HG02759 (cell line): Measurements from ENCODE around the gene LINGO4.

Experiments
- ATAC-seq: cut with Tn5 transposase; IDR thresholded peaks from one replicate; pipeline ENCODE4 v1.9.1; 2021; ENCODE audit warnings: mild to moderate bottlenecking, moderate library complexity; ENCODE audit not compliant: unreplicated experiment

The LINGO4 gene

GRCh38 chr1:151833172-151833900 is 28.1 kb upstream of the LINGO4 start:
- ATAC-seq: no peak

GRCh38 chr1:151832318-151832980 is 27.2 kb upstream of the LINGO4 start:
- no peak for ATAC-seq

- ATAC-seq: no peak
These were observed 26.4 kb upstream of the LINGO4 start, which contains the start of gene RORC for GRCh38 chr1:151831605-151832004. Gene RORC (minus strand): TSS chr1:151831802. CDS start chr1:151831764, 38 bp downstream.

- no peak for ATAC-seq
These were observed 26.0 kb upstream of the LINGO4 start for GRCh38 chr1:151831256-151831591.

GRCh38 chr1:151830055-151830454 is 24.8 kb upstream of the LINGO4 start:
- ATAC-seq: no peak

GRCh38 chr1:151829352-151830046 is 24.3 kb upstream of the LINGO4 start:
- no peak for ATAC-seq

- no peak for ATAC-seq
These were observed 23.7 kb upstream of the LINGO4 start for GRCh38 chr1:151828921-151829320.

GRCh38 chr1:151827853-151828252 is 22.6 kb upstream of the LINGO4 start:
- ATAC-seq: no peak

GRCh38 chr1:151825751-151826660 is 20.8 kb upstream of the LINGO4 start:
- ATAC-seq: no peak

GRCh38 chr1:151825204-151825603 is 20.0 kb upstream of the LINGO4 start:
- ATAC-seq: no peak

- no peak for ATAC-seq
These were observed 18.0 kb upstream of the LINGO4 start for GRCh38 chr1:151823175-151823574.

GRCh38 chr1:151822404-151822803 is 17.2 kb upstream of the LINGO4 start:
- no peak for ATAC-seq

- ATAC-seq: no peak
These were observed 15.7 kb upstream of the LINGO4 start for GRCh38 chr1:151820940-151821339.

GRCh38 chr1:151819976-151820623 is 14.9 kb upstream of the LINGO4 start:
- no peak for ATAC-seq

GRCh38 chr1:151819227-151819835 is 14.1 kb upstream of the LINGO4 start:
- ATAC-seq: no peak

GRCh38 chr1:151817353-151817730 is 12.1 kb upstream of the LINGO4 start:
- no peak for ATAC-seq

- ATAC-seq: no peak
These were observed 11.5 kb upstream of the LINGO4 start for GRCh38 chr1:151816548-151817352.

GRCh38 chr1:151815716-151816327 is 10.6 kb upstream of the LINGO4 start:
- no peak for ATAC-seq
